HK-2 (cell line): ENCODE data around the gene GRAP2.

ENCODE experiments used
- DNase-seq: peaks from one replicate; pipeline ENCODE4 v3.0.0-alpha.2; 2018; ENCODE audit not compliant: unreplicated experiment

Gene GRAP2

DNA sequence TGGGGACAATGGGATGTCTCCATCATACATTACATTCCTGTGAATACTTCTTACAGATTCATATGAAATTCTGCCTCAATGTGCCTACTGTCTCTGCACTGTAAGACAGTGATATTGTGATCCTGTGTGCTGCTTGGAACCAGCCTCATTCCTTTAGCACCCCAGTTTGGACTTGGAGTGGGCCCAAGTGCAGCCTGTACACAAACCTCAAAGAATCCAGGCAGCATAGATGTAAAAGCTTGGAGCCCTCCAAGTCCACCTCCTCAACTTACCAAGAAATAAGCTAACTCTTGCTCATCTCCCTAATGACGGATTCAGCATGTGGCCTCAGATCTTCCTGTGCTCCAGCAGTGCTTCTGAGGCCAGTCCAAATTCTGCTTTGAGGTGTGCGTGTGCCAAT lies 24.4 kb downstream of the GRAP2 start:
- DNase-seq, result no peak

GRCh38 chr22:39925909-39926679 lies 25.2 kb downstream of the GRAP2 start:
- DNase-seq, result no peak

GRCh38 chr22:39926753-39927152 lies 25.9 kb downstream of the GRAP2 start:
- no peak for DNase-seq

- DNase-seq, result no peak
Observed at GRCh38 chr22:39927544-39927943, 26.7 kb downstream of the GRAP2 start.

DNA sequence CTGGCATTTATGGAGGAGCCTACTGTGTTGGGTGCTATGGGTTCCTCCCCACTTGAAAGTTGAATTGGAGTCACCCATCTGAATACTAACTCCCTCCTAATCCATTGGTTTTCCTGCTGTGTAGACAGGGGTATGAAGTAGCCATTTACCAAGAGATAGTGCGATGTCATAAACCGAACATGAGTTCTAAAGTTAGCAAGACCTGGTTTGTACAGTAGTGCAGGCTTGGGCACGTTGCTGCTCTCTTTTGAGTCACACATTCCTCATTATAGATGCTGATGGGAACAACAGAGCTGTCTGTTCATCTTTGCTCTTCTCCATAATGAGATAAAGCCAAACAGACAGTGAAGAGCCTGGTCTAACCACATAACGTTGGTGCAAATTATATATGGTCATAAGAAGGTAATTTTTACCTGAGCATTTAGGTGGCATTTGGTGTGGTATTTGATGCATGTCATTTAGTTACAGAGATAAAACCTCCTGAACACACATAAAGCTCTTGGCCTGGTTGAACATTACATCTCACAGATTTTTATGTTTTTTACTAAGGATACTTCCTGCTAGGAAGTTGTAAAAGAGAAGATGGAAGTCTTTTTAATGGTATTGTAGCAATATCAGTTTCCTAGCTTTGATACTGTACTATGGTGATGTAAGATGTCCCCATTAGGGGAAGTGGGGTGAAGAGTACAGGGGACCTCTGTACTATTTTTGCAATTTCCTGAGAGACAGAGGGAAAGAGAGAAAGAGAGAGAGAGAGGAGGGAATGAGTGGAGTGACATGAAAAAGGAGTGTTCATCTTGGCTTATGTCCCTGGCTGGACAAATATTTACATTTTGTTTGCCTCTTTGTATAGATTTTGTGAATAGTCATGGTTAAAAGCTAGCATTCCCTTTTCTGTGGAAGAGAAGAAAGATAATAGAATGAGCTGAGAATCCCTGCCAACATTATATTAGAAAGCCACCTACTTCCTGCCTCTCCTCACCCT lies 27.9 kb downstream of the GRAP2 start:
- DNase-seq, result no peak

DNA sequence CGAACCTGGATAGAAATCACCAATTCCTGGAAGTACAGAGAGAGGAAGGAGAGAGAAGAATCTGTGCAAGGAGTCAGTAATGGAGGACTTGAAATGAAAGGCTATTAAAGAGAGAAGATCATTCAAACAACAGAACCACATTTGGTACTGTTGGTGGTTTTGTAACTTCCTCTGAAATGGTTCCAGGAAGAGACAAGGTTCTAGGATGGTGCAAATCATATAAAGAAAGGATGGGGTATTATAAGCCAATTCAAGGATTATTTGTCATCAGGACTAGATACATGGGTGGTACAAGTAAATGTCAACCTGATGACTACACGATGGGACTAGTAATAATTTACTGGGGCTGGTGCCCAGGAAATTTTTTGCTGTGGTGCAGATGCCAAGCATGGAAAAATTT lies 30.4 kb downstream of the GRAP2 start:
- DNase-seq, result no peak

DNA sequence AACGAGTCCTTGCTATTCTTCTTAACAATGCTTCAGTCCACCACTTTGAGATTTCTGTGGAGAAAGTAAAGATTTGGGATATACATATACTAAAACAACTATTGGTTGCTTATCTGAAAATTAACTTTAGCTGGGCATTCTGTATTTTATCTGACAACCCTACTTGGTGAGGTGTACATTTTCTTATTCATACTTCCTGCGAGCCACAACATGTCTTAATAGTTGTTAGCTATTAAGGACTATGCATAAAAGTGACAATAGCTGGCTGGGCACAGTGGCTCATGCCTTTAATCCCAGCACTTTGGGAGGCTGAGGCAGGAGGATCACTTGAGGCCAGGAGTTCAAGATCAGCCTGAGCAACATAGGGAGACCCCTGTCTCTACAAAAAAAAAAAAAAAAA lies 31.3 kb downstream of the GRAP2 start:
- DNase-seq, result no peak

DNA sequence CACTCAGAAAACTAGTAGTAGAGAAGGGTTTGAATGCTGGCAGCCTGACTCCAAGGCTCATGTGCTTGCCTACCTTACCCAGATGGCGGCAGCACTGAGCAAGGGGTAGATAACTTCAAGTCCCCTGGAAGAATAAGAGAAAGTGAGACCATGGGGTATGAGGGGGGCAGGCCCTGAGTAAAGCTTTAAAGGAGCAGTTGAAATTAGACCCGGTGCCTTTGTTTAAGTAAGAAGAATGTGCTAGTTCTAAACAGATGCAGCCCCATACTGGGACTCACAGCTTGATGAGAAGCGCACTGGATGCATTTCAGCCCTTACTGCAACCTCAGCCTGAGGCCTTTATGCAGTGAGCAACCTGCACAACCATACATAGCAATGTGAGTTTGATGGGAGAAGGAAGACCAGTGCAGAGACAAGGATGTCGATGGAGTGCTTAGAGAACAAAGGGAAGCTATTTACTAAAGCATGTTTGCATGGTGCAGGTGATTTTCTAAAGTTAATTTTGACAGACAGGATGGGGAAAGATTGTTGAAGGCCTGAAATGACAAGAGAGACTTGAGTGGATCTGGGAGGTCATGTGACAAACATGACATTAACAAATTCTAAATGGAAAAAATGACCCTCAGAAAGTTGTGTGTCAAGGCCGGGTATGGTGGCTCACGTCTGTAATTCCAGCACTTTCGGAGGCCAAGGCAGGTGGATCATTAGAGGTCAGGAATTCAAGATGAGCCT lies 32.2 kb downstream of the GRAP2 start:
- DNase-seq, result peak; percentile 16

DNA sequence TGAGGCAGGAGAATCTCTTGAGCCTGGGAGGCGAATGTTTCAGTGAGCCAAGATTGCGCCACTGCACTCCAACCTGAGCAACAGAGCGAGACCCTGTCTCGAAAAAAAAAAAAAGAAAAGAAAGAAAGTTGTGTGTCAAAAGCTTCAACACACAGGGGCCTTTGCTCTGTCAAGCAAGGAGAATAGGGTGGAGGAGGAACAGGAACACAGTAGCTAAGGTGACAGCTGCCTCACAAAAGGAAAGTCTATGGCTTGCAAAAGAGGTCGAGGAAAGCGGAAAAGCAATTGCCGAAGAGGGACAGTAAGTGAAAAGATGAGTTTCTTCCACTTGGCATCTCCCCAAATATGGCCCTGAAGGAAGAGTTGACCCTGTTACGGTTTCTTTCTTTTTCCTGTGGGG lies 32.9 kb downstream of the GRAP2 start:
- DNase-seq, result no peak

- no peak for DNase-seq
Observed at GRCh38 chr22:39935116-39935515, 34.2 kb downstream of the GRAP2 start.

DNA sequence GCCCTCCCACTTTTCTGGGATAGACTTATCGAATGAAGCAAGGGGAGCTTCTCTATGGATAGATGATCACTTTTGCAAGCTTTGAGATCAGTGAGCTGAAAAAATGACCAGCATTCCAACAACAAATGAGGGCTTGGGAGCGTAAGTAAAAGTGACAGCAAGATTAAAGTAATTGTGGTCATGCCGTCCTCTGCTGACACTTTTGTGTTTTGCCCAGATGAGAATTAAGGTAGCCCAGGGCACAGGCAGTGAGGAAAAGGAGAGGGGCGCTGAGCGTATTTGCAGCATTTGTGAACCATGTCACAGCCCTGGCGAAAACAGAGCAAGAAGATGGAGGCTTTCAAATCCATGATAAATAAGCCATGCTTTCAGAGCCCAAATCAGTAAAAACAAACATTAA lies 34.7 kb downstream of the GRAP2 start:
- DNase-seq, result no peak

- no peak for DNase-seq
Observed at GRCh38 chr22:39936523-39937145, 35.8 kb downstream of the GRAP2 start.

DNA sequence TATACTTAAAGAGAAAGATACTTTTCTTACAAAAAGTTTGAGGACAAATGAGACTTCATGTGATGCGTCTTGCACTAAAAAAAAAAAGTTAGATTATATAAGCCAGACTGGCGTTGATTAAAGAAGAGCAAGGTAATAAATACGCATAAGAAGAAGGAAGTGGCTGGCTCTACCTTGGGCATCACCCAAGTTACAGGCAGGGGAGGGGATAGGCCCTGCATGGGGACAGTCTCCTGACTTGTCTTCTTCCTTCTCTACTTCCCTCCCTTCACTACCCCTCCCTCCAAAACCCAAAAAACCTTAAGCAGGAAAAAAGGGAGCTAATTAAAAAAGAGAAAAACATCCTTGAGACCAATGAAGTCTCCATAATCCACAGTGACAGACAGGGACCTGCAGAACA lies 37.0 kb downstream of the GRAP2 start:
- DNase-seq, result no peak

DNA sequence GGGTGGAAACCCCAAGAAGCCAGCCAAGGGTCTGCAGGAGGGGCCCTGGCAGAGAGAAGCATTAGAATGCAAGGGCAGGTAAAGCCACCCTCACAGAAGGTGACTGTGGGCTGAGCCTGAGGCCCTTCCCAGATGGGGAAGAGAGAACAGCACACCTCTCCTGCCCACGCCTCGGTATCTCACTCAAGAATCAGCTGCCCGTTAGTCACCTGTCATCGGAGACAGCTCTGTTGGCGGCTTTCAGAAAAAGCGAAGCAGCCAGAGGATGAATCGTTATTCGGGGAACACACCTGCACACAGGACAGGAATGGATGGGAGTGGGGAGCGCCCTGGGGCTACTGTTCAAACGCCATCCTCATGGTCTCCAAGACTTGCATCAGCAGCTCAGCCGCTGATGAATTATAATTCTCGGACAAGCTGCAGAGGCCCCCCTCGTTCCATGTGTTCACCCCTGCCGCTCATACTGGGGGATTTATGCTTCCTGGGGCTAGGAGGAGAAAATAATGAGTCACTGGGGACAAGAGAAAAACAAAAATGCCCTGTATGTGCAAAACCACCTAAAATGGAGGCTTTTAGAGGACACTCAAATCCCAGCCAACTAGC lies 37.7 kb downstream of the GRAP2 start:
- no peak for DNase-seq

DNA sequence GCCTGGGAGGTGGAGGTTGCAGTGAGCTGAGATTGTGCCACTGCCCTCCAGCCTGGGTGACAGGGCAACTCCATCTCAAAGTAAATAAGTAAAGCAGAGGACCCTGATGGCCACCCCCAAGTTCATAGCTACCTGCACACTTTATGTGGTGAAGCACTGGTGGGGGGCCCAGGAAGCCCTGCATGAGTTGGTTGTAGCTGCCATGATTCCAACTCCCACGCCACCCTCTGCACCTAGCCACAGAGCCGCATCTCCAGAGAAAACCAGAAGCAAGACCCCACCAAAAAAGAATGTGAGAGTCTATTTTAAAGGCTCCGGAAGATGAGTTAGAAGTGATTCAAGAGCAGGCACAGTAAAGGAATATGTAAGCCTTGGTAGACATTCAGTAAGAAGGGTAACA lies 38.9 kb downstream of the GRAP2 start:
- no peak for DNase-seq

- DNase-seq, result no peak
Observed at GRCh38 chr22:39940757-39941305, 39.9 kb downstream of the GRAP2 start.

- DNase-seq, result no peak
Observed at GRCh38 chr22:39941601-39942000, 40.7 kb downstream of the GRAP2 start.

- no peak for DNase-seq
Observed at GRCh38 chr22:39942439-39943230, 41.8 kb downstream of the GRAP2 start.

DNA sequence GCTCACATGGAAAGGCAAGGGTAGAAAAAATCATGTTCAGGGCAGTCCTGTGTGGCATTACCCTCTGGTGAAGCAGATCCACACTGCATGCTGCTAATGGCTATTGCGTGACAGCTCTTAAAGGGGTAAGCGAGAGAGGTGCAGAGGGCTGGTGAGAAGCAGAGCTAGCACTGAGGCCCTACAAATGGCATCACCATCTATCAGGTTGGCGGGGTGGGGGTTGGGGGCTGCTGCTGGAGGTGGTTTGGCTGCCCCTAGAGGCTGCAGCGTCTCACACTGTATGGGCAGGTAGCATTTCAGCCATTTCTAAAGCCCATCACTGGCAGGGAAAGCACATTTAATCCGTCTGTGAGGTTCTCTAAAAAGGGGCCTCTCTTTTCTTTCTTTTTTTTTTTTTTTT lies 42.5 kb downstream of the GRAP2 start:
- DNase-seq, result no peak
